Effector memory CD8-positive, alpha-beta T cell (primary cell): ENCODE measurements around the gene DOC2B.

Source experiments
- ATAC-seq: fragments of 150-1000 bp; cut with Tn5 transposase; replicated peaks from 2 replicates; pipeline ENCODE4 v1.10.0; 2021; ENCODE audit warnings: mild to moderate bottlenecking, moderate library complexity
- DNase-seq, 3 experiments: peaks; one replicate each; pipeline ENCODE4 v3.0.0; 2021
- H3K27ac Mint-ChIP-seq, 2 donors: one replicate each; pipeline ENCODE4 v1.8.0; 2022; ENCODE audit warnings: mild to moderate bottlenecking in 2 of 2, mixed read lengths in 2 of 2, moderate library complexity in 2 of 2
- H3K27me3 Mint-ChIP-seq, 2 donors: one replicate each; pipeline ENCODE4 v1.8.0; 2022; ENCODE audit warnings: mixed read lengths in 2 of 2
- H3K36me3 Mint-ChIP-seq: one replicate; pipeline ENCODE4 v1.8.0; 2022; ENCODE audit warnings: mild to moderate bottlenecking, moderate library complexity, mixed read lengths; ENCODE audit not compliant: insufficient read depth
- H3K4me1 Mint-ChIP-seq, 2 donors: one replicate each; pipeline ENCODE4 v1.8.0; 2022; ENCODE audit warnings: low read depth in 2 of 2, mixed read lengths in 2 of 2
- H3K4me3 Mint-ChIP-seq, 2 donors: one replicate each; pipeline ENCODE4 v1.8.0; 2022; ENCODE audit warnings: mild to moderate bottlenecking in 2 of 2, mixed read lengths in 2 of 2, moderate library complexity in 2 of 2
- H3K9me3 Mint-ChIP-seq, 2 donors: one replicate each; pipeline ENCODE4 v1.8.0; 2022; ENCODE audit warnings: mixed read lengths in 2 of 2

Gene DOC2B

DNA sequence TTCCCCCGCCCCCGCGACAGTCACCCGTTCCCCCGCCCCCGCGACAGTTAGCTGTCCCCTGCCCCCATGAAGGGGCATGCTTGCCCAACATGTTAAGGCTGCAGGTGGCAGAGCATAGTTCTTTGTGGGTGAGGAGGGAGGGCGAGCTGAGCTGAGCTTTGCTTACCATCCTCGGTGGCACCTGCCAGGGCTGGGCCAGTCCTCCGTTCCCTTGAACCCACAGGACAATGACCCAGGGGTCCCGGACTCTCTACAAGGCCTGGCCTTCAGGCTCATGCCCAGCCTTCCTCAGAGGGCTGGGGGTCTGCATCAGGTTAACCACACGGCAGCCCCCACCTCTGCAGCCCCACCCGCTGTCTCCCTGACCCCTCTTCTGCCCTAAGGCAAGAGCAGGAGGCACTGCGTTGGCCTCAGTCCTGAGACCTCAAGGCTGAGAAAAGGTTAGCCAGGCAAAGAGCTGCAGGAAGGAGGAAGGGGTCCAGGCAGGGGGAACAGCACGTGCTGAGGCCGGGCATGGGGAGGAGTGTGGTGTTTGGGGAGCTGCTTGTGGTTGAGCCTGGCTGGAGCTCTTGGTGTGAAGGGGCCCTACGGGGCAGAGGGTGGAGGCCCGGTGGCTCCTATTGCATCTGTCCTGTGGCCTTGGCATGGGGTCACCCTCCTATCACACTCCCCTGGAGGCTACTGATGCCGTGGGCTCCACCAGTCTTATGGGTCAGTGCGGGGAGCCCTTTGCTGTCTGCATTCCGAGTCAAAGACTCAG lies 11.4 kb upstream of the DOC2B start:
- H3K4me3 Mint-ChIP-seq, result no peak overlapping the region
- H3K36me3 Mint-ChIP-seq, result no peaks in the 10 kb centered on the region

DNA sequence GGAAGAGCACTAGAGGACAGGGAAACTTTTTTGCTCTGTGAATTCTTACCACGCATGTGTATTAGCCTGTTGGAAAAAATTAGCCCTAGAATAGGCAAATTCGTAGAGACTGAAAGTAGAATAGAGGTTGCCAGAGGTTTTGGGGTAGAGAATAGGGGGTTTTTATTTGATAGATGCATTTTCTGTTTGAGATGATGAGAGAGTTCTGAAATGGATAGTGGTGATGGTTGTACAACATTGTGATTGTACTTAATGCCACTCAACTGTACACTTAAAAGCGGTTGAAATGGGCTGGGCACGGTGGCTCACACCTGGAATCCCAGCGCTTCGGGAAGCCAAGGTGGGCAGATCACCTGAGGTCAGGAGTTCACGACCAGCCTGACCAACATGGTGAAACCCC lies 8.0 kb upstream of the DOC2B start:
- H3K4me3 Mint-ChIP-seq, result no peak overlapping the region
- H3K27ac Mint-ChIP-seq, result no peak overlapping the region
- ATAC-seq (no peak), DNase-seq (no peak)
- H3K9me3 Mint-ChIP-seq, result no peaks in the 10 kb centered on the region
- peaks cover 23 to 30% of the 10 kb centered on the region in 2 donors for H3K27me3 Mint-ChIP-seq
- peaks cover 0 to 6% of the 10 kb centered on the region in 2 donors for H3K4me1 Mint-ChIP-seq
- H3K36me3 Mint-ChIP-seq, result no peaks in the 10 kb centered on the region

More for the DNA sequence above, 11.4 kb upstream of the DOC2B start:
- Mint-ChIP-seq H3K27me3 (peaks cover 3 to 15% of the 10 kb centered on the region in 2 donors), H3K27ac (peak overlapping the region; percentile 72 to 88), H3K9me3 (no peaks in the 10 kb centered on the region), H3K4me1 (no peaks in the 10 kb centered on the region)
- no peak for DNase-seq
- no peak for ATAC-seq

DNA sequence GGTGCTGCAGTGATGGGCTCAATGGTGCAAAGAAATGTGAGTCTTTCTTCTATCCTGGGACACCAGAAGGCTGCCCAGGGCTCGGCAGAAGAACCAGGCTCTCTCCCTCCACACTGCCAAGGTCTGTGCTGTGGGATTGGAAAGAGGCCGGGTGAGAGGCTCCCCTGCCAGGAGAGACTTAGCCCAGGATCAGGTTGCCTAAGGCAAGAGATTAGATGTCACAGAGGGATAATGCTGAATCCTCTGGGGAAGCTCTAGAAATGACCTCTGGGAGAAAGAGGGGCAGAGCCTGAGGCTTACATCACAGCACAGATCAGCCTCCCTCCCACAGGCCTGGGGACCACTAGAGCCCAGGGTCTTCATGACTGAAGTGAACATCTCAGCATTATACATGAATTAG lies 5.7 kb upstream of the DOC2B start:
- DNase-seq, result no peak
- peaks cover 0 to 8% of the 10 kb centered on the region in 2 donors for H3K4me1 Mint-ChIP-seq
- no peaks in the 10 kb centered on the region for H3K9me3 Mint-ChIP-seq
- H3K4me3 Mint-ChIP-seq, result no peak overlapping the region
- peaks cover 5% of the 10 kb centered on the region for H3K36me3 Mint-ChIP-seq
- H3K27ac Mint-ChIP-seq, result no peak overlapping the region
- peaks cover 44 to 53% of the 10 kb centered on the region in 2 donors for H3K27me3 Mint-ChIP-seq
- ATAC-seq, result no peak

DNA sequence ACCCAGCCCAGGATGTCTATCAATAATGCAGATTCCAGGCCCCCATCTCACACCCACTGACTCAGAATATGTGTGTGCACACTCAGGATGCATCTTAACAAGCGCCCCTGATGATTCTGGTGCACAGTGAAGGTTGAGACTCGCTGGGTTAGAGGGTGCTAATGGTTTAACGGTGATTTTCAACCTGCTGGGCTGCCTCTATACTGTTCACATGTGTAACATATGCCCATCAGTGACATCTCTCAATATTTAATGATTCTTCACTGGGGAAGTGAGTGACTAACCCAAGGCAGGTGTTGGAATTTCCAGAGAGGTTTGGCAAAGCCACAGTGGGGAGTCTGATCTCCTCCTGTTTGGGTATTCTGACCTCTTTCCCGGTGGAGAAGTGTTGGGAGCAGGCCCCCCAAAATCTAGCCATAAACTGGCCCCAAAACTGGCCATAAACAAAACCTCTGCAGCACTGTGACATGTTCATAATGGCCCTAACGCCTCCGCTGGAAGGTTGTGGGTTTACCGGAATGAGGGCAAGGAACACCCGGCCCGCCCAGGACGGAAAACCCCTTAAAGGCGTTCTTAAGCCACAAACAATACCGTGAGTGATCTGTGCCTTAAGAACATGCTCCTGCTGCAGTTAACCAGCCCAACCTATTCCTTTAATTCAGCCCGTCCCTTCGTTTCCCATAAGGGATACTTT lies 4.1 kb upstream of the DOC2B start:
- no peak for ATAC-seq
- H3K4me1 Mint-ChIP-seq, result peaks cover 0 to 11% of the 10 kb centered on the region in 2 donors
- no peak for DNase-seq
- peak overlapping the region in 1 of 2 donors; percentile 23 for H3K4me3 Mint-ChIP-seq
- H3K9me3 Mint-ChIP-seq, result no peaks in the 10 kb centered on the region
- peaks cover 47 to 58% of the 10 kb centered on the region in 2 donors for H3K27me3 Mint-ChIP-seq
- no peak overlapping the region for H3K27ac Mint-ChIP-seq
- H3K36me3 Mint-ChIP-seq, result peaks cover 5% of the 10 kb centered on the region

- peaks cover 0 to 11% of the 10 kb centered on the region in 2 donors for H3K4me1 Mint-ChIP-seq
- no peak for ATAC-seq
- H3K27ac Mint-ChIP-seq, result no peak overlapping the region
- no peak overlapping the region for H3K4me3 Mint-ChIP-seq
- peaks cover 5% of the 10 kb centered on the region for H3K36me3 Mint-ChIP-seq
- no peaks in the 10 kb centered on the region for H3K9me3 Mint-ChIP-seq
- no peak for DNase-seq
- peaks cover 54 to 74% of the 10 kb centered on the region in 2 donors for H3K27me3 Mint-ChIP-seq
These were observed 1.6 kb upstream of the DOC2B start for GRCh38 chr17:183021-183420.

GRCh38 chr17:182050-182751 lies 751 bp upstream of the DOC2B start:
- no peaks in the 10 kb centered on the region for H3K9me3 Mint-ChIP-seq
- peaks cover 5% of the 10 kb centered on the region for H3K36me3 Mint-ChIP-seq
- H3K27me3 Mint-ChIP-seq, result peaks cover 55 to 80% of the 10 kb centered on the region in 2 donors

DNA sequence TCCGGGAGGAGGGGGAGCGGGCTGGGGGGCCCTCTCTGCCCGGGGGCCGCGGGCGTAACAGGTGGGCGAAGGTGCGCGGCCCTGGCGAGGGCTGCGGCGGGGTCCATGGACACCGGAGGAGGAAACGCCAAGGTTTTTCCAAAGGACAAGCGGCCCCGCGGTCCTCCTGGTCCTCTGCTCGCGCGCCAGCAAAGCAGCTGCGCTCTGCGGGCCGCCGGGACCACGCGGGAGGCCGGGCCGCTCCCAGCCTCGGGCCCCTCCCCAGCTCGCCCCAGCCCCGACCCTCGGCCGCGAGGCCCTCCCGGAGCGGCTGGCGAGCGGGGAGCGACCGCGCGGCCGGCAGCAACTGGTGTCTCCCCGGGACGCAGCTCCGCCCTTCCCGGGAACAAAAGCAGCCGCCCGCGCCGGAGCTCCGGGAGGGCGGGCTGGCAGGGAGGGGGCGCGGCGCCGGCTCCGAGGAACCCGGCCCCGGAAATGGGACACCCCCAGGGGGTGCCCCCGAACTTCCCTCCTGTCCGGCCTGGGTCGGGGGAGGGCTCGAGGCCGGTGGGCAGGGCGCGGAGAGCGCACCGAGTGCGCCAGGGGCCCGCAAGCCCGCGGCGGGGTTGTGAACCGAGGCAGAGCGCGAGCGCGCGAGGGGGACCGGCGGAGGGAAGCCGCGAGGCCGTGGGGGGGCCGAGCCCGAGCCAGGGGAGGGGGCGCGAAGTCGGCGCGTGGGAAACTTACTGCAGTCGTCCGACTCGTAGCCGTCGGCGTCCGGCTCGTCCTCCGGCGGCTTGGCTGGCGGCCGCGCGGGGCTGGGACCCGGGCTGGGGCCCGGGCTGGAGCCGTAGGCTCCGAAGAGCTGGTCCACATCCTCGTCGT lies 837 bp downstream of the DOC2B start:
- DNase-seq (no peak), ATAC-seq (no peak)
- H3K9me3 Mint-ChIP-seq, result no peaks in the 10 kb centered on the region
- peaks cover 5% of the 10 kb centered on the region for H3K36me3 Mint-ChIP-seq
- no peak overlapping the region for H3K27ac Mint-ChIP-seq
- H3K4me3 Mint-ChIP-seq, result no peak overlapping the region
- peaks cover 0 to 7% of the 10 kb centered on the region in 2 donors for H3K4me1 Mint-ChIP-seq
- H3K27me3 Mint-ChIP-seq, result peaks cover 44 to 67% of the 10 kb centered on the region in 2 donors

More at GRCh38 chr17:182050-182751, 751 bp upstream of the DOC2B start:
- ATAC-seq, result no peak
- Mint-ChIP-seq H3K4me3 (peak overlapping the region; percentile 39 to 65), H3K4me1 (peaks cover 0 to 11% of the 10 kb centered on the region in 2 donors), H3K27ac (no peak overlapping the region)
- no peak for DNase-seq

DNA sequence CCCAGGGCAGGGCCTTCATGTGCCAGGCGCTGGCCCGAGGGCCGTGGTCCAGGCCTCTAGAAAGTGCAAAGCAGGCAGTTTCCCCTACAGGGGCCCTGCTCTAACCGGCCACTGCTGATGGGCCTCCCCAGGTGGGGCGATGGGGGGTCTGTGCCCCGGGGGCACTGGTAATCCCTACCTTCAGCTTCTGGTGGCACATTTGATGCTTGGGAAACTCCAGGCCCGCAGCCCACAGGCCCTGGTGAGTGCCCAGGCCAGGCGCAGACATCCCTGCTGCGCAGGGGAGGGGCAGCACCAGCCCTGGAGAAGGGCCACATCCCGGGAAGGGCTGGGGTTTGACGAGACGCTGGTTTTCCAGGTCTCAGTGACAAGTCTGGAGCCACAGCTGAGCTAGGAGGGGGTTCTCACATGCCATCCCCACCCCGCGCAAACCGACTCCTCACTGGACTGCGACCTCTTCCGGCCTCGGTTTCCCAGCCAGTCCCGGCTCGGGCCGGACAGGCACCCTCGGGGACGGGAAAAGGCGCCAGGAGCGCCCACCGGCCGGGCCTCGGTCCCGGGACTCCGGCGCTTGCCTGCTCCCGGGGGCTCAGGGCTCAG lies 1.6 kb downstream of the DOC2B start:
- DNase-seq (no peak), ATAC-seq (no peak)
- H3K9me3 Mint-ChIP-seq, result no peaks in the 10 kb centered on the region
- peaks cover 5% of the 10 kb centered on the region for H3K36me3 Mint-ChIP-seq
- H3K27ac Mint-ChIP-seq, result no peak overlapping the region
- peaks cover 0 to 5% of the 10 kb centered on the region in 2 donors for H3K4me1 Mint-ChIP-seq
- peaks cover 37 to 60% of the 10 kb centered on the region in 2 donors for H3K27me3 Mint-ChIP-seq
- H3K4me3 Mint-ChIP-seq, result no peak overlapping the region

GRCh38 chr17:179066-179432 lies 2.4 kb downstream of the DOC2B start:
- H3K36me3 Mint-ChIP-seq, result peaks cover 5% of the 10 kb centered on the region

GRCh38 chr17:178292-179065 lies 3.0 kb downstream of the DOC2B start:
- peaks cover 24 to 59% of the 10 kb centered on the region in 2 donors for H3K27me3 Mint-ChIP-seq
- DNase-seq, result no peak
- H3K9me3 Mint-ChIP-seq, result no peaks in the 10 kb centered on the region
- no peak for ATAC-seq
- H3K4me3 Mint-ChIP-seq, result no peak overlapping the region
- no peak overlapping the region for H3K27ac Mint-ChIP-seq
- H3K36me3 Mint-ChIP-seq, result peaks cover 4% of the 10 kb centered on the region
- H3K4me1 Mint-ChIP-seq, result peaks cover 0 to 5% of the 10 kb centered on the region in 2 donors

More at GRCh38 chr17:179066-179432, 2.4 kb downstream of the DOC2B start:
- DNase-seq (no peak), ATAC-seq (no peak)
- peaks cover 0 to 5% of the 10 kb centered on the region in 2 donors for H3K4me1 Mint-ChIP-seq
- peaks cover 30 to 59% of the 10 kb centered on the region in 2 donors for H3K27me3 Mint-ChIP-seq
- H3K4me3 Mint-ChIP-seq, result no peak overlapping the region
- H3K9me3 Mint-ChIP-seq, result no peaks in the 10 kb centered on the region
- H3K27ac Mint-ChIP-seq, result no peak overlapping the region

GRCh38 chr17:177762-178161 lies 3.7 kb downstream of the DOC2B start:
- peaks cover 17 to 58% of the 10 kb centered on the region in 2 donors for H3K27me3 Mint-ChIP-seq
- no peaks in the 10 kb centered on the region for H3K36me3 Mint-ChIP-seq
- H3K9me3 Mint-ChIP-seq, result no peaks in the 10 kb centered on the region
- no peak for DNase-seq
- no peak for ATAC-seq
- no peak overlapping the region for H3K27ac Mint-ChIP-seq
- peaks cover 0 to 5% of the 10 kb centered on the region in 2 donors for H3K4me1 Mint-ChIP-seq
- no peak overlapping the region for H3K4me3 Mint-ChIP-seq

- H3K27me3 Mint-ChIP-seq, result peaks cover 12 to 57% of the 10 kb centered on the region in 2 donors
- H3K27ac Mint-ChIP-seq, result no peak overlapping the region
- no peak for ATAC-seq
These were observed 4.3 kb downstream of the DOC2B start for GRCh38 chr17:177155-177554.

More at GRCh38 chr17:177155-177554, 4.3 kb downstream of the DOC2B start:
- no peak for DNase-seq
- no peak overlapping the region for H3K4me3 Mint-ChIP-seq
- no peaks in the 10 kb centered on the region for H3K9me3 Mint-ChIP-seq
- peaks cover 0 to 3% of the 10 kb centered on the region in 2 donors for H3K4me1 Mint-ChIP-seq
- no peaks in the 10 kb centered on the region for H3K36me3 Mint-ChIP-seq
